T-helper 9 cell (primary cell): ENCODE results near the gene CDCA3.

Experiments used
- DNase-seq: peaks from one replicate; pipeline ENCODE4 v3.0.0-alpha.2; 2020

The CDCA3 gene

DNA sequence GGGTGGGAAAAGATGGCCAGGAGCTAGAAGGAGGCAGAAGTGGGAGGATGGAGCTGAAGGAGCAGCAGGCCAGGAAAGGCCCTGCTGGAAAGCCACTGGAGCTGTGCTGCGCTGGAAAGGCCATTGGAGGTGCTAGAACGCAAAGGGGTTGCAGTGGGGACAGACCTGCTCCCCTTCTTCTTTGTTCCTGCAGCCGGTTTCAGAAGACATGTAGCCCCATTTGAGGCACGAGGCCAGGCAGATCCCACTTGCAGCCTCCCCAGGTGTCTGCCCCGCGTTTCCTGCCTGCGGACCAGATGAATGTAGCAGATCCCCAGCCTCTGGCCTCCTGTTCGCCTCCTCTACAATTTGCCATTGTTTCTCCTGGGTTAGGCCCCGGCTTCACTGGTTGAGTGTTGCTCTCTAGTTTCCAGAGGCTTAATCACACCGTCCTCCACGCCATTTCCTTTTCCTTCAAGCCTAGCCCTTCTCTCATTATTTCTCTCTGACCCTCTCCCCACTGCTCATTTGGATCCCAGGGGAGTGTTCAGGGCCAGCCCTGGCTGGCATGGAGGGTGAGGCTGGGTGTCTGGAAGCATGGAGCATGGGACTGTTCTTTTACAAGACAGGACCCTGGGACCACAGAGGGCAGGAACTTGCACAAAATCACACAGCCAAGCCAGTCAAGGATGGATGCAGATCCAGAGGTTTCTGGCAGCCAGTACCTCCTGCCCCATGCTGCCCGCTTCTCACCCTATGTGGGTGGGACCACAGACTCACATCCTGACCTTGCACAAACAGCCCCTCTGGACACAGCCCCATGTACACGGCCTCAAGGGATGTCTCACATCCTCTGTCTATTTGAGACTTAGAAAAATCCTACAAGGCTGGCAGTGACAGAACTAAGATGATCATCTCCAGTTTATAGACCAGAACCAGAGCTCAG, 31.7 kb downstream of the CDCA3 start:
- DNase-seq, result no peak

DNA sequence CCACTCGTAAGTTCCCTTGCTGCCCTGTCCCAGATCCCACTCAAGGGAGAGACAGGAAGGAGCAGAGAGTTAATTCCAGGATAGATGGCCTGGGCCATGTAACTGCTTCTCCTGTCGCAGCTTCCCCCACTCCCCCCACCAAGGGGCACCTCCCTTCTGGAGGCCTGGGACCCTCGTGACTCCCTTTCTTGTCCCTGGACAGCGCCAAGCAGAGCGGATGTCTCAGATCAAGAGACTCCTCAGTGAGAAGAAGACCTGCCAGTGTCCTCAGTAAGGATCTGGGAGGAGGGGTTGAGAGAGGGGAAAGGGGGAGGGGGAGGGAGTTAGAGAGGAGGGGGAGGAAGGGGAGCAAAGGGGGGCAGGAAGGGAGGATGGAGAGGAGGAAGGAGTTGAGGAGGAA, 32.4 kb downstream of the CDCA3 start:
- no peak for DNase-seq

GRCh38 chr12:6818222-6818621, 32.9 kb downstream of the CDCA3 start:
- no peak for DNase-seq

GRCh38 chr12:6817662-6818157, 33.4 kb downstream of the CDCA3 start:
- DNase-seq, result no peak

GRCh38 chr12:6817098-6817497, 34.0 kb downstream of the CDCA3 start:
- no peak for DNase-seq

GRCh38 chr12:6816598-6816997, 34.5 kb downstream of the CDCA3 start:
- no peak for DNase-seq

DNA sequence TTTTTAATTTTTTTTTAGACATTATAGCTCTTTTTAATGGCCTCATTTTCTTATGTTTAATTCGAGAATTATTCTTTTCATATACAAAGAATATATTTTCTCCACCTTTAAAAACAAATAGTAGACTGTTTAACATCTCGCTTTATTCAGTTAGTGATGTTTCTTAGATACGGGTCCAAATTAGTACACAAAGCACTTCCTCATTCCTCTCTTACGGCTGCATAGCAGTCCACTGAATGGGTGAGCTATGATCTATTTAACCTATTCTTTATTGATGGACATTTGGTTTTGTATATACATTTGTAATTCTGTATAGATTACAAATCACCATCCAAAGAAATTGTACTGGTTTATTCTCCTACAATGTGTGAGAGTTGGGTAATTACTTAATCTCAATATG, 37.7 kb downstream of the CDCA3 start:
- no peak for DNase-seq

GRCh38 chr12:6810758-6811157, 40.3 kb downstream of the CDCA3 start:
- DNase-seq, result no peak

DNA sequence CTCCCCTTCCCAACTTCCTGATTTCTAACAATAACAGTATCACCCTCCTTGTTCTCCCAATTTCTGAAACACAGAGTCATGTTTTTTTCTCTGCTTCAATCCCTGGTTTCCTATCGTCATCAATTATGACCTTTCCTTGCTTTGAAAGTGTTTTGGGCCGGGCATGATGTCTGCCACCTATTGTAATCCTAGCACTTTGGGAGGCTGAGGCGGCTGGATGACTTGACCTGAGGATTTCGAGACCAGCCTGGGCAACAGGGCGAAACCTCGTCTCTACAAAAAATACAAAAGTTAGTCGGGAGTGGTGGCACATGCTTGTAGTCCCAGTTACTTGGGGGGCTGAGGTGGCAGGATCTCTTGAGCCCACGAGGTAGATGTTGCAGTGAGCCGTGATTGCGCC, 42.0 kb downstream of the CDCA3 start:
- DNase-seq, result no peak

DNA sequence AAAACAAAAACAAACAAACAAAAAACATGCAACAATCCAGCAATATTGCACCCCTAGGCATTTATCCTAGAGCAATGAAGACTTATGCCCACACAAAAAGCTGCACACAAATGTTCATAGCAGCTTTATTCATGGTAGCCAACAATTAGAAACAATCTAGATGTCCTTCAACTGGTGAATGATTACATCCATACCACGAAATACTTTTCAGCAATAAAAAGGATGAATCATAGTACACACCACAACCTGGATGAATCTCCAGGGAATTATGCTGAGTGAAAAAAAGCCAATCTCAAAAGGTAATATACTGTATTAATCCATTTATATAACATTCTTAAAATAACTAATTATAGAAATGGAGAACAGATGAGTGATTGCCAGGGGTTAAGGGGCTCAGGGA, 43.9 kb downstream of the CDCA3 start:
- DNase-seq, result no peak

DNA sequence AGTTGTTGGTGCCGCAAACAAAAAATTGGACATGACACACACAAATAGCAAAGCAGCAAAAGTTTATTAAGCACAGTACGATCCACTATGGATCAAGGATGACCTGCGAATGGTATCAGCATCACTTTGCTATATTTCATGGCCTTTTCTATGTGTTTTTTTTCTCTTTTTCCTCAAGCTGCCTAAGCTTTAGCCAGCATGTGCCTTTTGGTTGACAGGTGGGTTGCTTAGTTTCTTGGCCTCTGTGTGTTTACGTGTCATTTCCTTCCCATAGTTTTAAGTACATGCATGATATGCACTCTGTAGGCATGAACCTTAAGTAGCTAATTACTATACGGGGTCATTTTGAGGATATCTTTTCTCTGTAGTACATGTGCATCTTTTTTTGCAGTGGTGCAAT, 51.9 kb downstream of the CDCA3 start:
- DNase-seq, result no peak
